PFSK-1 (cell line): ENCODE results near the gene STAC2.

Source experiments
- FOXP2 ChIP-seq: optimal IDR thresholded peaks from 2 replicates; pipeline ENCODE3; 2011; ENCODE audit warnings: borderline replicate concordance, control low read depth, inconsistent platforms; ENCODE audit not compliant: insufficient read depth; ENCODE audit errors: extremely low read length, extremely low read depth
- POLR2AphosphoS5 ChIP-seq: IDR thresholded peaks from 2 replicates; pipeline ENCODE4 v1.6.1; 2012; ENCODE audit warnings: low read depth, mild to moderate bottlenecking, control low read depth, low read length, moderate library complexity
- SIN3A ChIP-seq: IDR thresholded peaks from 2 replicates; pipeline ENCODE4 v1.6.1; 2012; ENCODE audit warnings: mild to moderate bottlenecking, low read length, moderate library complexity, borderline replicate concordance; ENCODE audit not compliant: insufficient read depth
- TAF1 ChIP-seq: IDR thresholded peaks from 2 replicates; pipeline ENCODE4 v1.6.1; 2012; ENCODE audit warnings: low read length, control low read depth, borderline replicate concordance; ENCODE audit not compliant: insufficient read depth
- TF ChIP-seq, protein P1 (sequence below), 2 experiments: IDR thresholded peaks; 2 replicates each; pipeline versions ENCODE4 v1.6.1 to v1.8.0; 2011 to 2012; ENCODE audit warnings: low read depth in 2 of 2, low read length in 2 of 2, control low read depth in 1 of 2, inconsistent platforms in 1 of 2, mild to moderate bottlenecking in 1 of 2, moderate library complexity in 1 of 2; ENCODE audit not compliant: insufficient read depth in 1 of 2

The STAC2 gene

DNA sequence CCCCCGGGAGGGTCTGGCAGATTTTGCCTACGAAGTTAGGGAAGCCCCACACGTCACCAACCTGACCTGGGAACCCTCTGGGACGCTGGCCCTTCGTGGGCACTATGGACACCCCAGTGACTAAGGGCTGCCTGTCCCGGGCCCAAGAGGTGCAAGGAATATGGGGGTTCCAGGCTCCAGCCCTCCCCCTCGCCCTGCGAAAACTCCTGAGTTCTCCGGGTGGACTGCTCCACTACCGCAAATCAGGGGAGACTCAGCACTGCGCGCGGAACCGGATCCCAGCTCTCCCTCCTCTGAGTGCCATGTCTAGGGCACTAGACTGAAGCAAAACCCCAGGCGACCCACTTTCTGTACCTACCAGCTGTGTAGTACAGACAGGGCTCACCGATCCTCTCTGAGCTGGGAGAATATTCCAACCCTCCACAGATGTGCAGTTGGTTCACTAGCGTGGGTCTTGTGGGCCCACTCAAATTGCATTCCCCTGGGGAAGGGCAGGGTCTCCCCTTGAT lies 59.9 kb downstream of the STAC2 start, which contains the start of gene ARL5C:
Gene ARL5C (minus strand): TSS at position 321 of the 509 bp plus-strand sequence. CDS start 401 bp downstream, outside the sequence.
- no peak for TF ChIP-seq SIN3A
- TF ChIP-seq, protein P1, sequence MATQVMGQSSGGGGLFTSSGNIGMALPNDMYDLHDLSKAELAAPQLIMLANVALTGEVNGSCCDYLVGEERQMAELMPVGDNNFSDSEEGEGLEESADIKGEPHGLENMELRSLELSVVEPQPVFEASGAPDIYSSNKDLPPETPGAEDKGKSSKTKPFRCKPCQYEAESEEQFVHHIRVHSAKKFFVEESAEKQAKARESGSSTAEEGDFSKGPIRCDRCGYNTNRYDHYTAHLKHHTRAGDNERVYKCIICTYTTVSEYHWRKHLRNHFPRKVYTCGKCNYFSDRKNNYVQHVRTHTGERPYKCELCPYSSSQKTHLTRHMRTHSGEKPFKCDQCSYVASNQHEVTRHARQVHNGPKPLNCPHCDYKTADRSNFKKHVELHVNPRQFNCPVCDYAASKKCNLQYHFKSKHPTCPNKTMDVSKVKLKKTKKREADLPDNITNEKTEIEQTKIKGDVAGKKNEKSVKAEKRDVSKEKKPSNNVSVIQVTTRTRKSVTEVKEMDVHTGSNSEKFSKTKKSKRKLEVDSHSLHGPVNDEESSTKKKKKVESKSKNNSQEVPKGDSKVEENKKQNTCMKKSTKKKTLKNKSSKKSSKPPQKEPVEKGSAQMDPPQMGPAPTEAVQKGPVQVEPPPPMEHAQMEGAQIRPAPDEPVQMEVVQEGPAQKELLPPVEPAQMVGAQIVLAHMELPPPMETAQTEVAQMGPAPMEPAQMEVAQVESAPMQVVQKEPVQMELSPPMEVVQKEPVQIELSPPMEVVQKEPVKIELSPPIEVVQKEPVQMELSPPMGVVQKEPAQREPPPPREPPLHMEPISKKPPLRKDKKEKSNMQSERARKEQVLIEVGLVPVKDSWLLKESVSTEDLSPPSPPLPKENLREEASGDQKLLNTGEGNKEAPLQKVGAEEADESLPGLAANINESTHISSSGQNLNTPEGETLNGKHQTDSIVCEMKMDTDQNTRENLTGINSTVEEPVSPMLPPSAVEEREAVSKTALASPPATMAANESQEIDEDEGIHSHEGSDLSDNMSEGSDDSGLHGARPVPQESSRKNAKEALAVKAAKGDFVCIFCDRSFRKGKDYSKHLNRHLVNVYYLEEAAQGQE (IDR thresholded peaks at IDR 0.05; ENCODE audit: insufficient read depth in 1 of 2, low read depth in 2 of 2, low read length in 2 of 2): no peak
- TF ChIP-seq POLR2AphosphoS5: no peak
- no peak for TF ChIP-seq FOXP2
- no peak for TF ChIP-seq TAF1

DNA sequence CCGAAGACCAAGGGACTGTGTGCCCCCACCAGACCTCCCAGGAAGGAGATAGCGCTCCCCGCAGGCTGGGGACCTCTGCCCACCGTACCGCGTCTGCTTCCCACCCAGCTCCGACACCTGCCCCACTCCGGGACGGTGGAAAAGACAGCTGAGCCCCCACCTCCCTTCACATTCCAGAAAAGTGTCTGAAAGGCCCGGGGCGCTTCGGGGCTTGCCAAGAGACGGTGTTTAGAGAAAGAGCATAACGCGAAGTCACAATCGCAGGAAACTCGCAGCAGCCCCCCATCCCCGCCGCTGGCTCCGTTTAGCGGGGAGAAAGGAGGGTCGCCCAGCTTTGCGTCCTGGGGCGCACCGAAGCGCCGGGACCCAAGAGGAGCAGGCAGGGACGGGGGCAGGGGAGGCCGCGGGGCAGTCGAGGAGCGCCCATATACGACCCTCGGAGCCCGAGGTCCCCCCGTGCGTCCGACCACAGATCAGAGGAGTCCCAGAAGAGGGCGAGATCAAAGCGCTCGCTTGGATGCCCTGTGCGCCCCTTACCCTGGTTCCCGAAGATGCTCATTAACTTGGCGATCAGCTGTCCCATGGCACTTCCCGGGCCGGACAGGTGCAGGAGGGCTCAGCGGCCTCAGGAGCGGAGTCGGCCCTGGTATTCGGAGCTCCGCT lies 60.4 kb downstream of the STAC2 start:
- TF ChIP-seq SIN3A: no peak

DNA sequence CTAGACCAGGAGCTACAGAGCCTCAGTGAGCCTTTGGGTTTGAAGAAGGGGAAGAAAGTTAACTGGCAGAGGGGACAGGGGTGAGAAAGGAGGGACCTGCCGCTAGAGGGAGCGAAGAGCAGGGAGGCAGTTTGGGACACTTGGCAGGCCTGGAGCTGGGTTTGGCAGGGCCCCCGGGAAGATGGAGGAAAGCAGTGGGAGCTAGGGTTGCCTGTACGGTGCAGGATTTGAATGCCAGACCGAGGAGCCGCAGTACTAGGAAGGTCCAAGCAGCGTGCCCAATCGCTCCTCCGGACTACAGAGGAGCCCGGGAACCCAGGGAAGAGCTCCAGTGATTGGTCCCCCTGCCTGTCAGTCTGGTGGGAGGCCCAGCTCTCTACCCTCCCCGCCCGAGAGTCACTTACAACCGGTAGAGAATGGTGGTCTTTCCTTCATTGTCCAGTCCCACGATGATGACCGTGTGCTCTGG lies 61.0 kb downstream of the STAC2 start:
- TF ChIP-seq TAF1: no peak
- TF ChIP-seq POLR2AphosphoS5: no peak
- no peak for TF ChIP-seq SIN3A
- TF ChIP-seq FOXP2: no peak
- TF ChIP-seq, protein P1 (IDR thresholded peaks at IDR 0.05; ENCODE audit: insufficient read depth in 1 of 2, low read depth in 2 of 2, low read length in 2 of 2): no peak

DNA sequence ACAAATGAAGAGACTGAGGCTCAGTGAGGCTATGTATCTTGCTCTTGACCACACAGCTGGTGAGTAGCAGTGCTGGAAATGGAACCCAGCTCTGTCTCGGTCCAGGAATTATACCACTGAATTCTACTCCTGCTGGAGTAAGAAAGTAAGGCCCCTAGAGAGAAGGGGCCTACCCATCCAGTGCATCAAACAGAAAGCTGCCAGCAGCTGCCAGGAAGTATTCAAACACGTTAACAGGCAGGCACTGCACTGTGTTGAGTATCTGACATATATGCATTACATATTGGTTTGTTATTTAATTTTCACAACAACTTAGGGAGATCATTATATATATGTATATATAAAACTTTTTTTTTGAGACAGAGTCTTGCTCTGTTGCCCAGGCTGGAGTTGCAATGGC lies 63.8 kb downstream of the STAC2 start:
- TF ChIP-seq TAF1: no peak
- TF ChIP-seq SIN3A: no peak
- TF ChIP-seq FOXP2: no peak
- TF ChIP-seq, protein P1 (IDR thresholded peaks at IDR 0.05; ENCODE audit: insufficient read depth in 1 of 2, low read depth in 2 of 2, low read length in 2 of 2): no peak
- no peak for TF ChIP-seq POLR2AphosphoS5
